GM18909 (cell line): Measurements from ENCODE around the gene NEU2.
"Not testable (repeated sequence)": the region's sequence is repeated elsewhere in the genome, so short reads cannot be mapped to it uniquely, and the experiment has no call there.

Source experiments
- ATAC-seq: cut with Tn5 transposase; IDR thresholded peaks from one replicate; pipeline ENCODE4 v1.9.1; 2021; ENCODE audit warnings: mild to moderate bottlenecking; ENCODE audit not compliant: unreplicated experiment, poor library complexity

NEU2 gene

DNA sequence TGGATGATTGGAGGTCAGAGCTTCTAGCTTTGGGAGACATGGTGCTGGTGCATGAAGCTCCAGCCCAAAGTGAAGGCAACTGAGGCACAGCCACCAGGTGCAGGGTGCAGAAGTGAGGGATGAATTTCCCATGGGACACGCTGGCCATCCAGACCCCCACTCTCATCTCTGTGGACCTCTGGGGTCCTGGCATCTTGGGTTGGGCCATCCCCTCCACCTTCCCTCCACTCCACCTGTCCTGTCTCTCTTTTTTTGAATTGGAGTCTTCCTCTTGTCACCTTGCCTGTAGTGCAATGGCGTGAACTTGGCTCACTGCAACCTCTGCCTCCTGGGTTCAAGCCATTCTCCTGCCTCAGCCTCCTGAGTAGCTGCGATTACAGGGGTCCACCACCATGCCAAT, 22.8 kb upstream of the NEU2 start:
- ATAC-seq: no peak

GRCh38 chr2:233010569-233011267, 21.8 kb upstream of the NEU2 start:
- ATAC-seq: no peak

DNA sequence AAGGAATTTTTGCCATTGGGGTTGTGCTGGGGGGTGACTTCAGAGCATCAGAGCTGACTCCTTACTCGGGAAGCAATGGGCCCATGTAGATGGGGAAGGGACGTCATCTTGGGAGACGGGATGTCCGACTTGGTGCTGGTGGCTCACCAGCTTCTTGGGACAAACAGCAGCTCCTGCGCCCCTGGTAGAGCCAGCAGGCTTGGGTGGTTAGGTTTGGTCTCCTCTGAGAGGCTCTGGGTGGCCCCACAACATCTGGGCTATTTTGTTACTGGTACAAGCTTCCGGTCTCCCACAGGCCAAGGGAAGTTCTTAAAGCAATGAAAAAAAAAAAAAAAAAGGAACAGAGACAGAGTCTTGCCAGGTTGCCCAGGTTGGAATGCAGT, 21.2 kb upstream of the NEU2 start:
- ATAC-seq: no peak

GRCh38 chr2:233011702-233012131, 20.8 kb upstream of the NEU2 start:
- ATAC-seq: no peak

DNA sequence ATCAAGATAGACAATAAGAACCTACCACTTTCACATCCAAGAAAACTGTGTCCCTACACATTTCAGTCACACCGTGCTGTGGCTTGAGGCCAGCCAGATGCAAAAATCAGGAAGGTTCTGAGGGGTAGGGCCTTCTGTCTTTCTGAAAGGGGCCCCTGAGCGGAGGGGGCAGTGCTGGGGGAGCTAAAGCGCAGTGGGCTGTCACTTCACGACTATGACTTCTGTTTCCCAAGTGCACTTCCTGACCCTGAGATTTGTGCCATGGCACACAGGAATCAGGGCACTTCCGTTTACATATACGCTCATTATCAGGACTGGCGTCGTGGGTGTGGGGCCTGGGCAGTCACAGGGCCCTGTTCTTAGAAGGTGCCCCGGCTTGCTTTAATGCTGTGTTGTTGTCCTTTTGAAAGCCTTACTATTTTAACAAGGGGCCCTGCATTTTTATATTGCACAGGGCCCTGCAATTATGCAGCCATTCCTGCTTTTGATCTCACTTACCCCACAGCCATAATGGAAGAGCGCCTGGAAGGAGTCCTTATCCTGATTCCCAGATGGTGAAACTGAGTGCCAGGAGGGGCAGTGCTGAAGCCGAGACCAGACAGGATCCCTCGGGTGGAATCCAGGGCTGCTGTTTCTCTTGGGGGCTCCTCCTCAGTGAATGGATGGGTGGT, 20.0 kb upstream of the NEU2 start:
- ATAC-seq: no peak

GRCh38 chr2:233013027-233013461, 19.4 kb upstream of the NEU2 start, which contains the start of gene NGEF:
NGEF (minus strand) TSS chr2:233013256; CDS start chr2:232974890, 38,366 bp downstream.
- ATAC-seq: no peak

GRCh38 chr2:233013650-233014049, 18.8 kb upstream of the NEU2 start:
- ATAC-seq: no peak

DNA sequence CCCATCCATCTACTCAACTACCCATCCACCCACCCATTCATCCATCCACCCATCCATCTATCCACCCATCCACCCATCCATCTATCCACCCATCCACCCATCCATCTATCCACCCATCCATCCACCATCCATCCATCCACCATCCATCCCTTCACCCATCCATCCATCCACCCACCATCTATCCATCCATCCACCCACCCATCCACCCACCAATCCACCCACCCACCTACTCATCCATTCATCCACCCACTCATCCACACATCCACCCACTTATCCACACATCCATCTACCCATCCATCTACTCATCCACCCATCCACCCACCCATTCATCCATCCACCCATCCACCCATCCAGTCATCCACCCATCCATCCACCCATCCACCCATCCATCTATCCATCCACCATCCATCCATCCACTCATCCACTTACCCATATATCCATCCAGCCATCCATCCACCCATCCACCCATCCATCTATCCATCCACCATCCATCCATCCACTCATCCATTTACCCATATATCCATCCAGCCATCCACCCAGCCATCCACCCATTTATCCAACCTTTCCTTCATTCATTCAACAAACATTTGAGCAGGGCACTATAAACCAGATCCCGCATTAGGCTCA, 17.3 kb upstream of the NEU2 start:
- ATAC-seq: no peak

GRCh38 chr2:233017947-233018346, 14.5 kb upstream of the NEU2 start:
- no peak for ATAC-seq

GRCh38 chr2:233019610-233020009, 12.9 kb upstream of the NEU2 start:
- not testable (repeated sequence) for ATAC-seq

DNA sequence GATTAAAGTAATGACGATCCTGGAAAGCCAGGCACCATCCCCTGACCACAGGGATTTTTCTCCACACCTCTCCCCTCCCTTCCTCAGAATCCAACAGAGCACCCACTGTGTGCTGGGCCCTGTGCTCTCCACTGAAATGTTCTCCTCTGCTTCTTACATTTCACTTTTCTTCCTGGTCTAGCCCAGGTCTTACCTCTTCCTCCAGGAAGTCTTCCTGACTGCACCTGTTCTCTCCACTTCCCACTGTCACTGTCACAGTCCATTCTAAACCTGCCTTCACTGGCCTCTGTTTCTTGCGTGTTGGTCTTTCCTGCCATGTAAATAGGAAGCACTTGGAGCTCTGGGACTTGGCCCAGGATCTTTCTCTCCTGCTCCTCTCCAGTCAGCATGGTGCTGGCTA, 12.0 kb upstream of the NEU2 start:
- ATAC-seq: no peak

- no peak for ATAC-seq
Measured at GRCh38 chr2:233021771-233022170, 10.7 kb upstream of the NEU2 start.

- no peak for ATAC-seq
Measured at GRCh38 chr2:233022561-233022960, 9.9 kb upstream of the NEU2 start.

- no peak for ATAC-seq
Measured at GRCh38 chr2:233023007-233023760, 9.3 kb upstream of the NEU2 start.

DNA sequence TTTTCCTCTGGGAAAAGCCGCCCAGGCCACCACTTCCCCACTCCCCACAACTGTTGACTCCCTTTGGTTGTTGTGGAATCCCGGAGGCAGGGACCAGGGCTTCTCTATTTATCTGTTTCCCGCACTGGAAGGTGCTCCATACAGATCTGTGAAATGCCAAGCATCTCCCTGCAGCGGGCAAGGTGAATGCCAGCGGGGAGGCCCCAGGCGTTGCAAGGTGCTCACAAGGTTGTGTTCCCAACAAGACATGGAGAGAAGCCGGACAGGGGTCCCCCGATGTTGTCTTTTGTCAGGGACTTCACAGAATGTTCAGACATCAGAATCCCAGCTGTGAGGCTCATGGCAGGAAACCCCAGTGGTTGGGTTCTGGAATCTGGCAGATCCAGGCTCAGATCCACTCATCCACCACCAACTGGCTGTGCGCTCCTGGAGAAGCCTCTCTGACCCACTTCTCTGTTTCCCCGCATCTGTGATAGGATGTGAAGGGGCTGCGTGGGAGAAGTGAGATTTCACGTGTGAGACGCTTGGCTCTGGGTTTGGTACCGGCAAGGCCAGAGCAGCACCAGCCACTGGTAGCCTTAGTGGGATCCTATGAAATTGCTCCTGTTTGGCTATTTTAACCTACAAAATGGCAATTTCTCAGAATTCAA, 8.6 kb upstream of the NEU2 start:
- no peak for ATAC-seq

DNA sequence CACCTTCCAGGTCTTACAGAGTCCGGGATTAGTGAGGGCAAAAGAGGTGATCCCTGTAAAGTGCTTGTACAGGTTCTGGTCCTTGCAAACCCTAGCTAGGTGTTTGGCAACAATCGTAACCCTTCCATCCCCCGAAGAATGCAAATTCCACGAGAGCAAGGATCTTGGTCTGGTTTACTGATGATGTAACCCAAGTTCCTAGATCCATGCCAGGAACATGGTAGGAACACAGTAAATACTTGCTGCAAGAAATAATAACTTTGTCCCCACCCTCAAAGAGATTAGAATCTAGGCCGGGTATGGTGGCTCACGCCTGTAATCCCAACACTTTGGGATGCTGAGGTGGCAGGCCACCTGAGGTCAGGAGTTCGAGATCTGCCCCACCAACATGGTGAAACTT, 6.8 kb upstream of the NEU2 start:
- no peak for ATAC-seq

GRCh38 chr2:233026198-233026813, 6.2 kb upstream of the NEU2 start:
- no peak for ATAC-seq

- ATAC-seq: no peak
Measured at GRCh38 chr2:233029321-233029720, 3.2 kb upstream of the NEU2 start.

GRCh38 chr2:233031556-233032500, 644 bp upstream of the NEU2 start:
- no peak for ATAC-seq
